Measurements from ENCODE around the gene ARPP21.

ARPP21 gene

DNA sequence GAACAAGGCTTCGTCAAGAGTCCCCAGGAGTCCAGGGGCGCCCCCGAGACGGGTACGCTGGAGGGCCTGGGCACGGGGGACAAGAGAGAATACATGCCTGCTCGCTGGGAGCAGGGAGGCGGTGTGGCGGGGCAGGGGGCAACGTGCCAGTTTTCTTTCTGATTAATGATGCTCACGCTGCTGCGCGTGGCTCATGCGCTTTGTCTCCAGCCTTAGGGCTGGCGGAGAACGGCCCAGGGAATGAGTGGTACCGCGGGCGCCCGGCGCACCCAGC lies 408 bp upstream of the ARPP21 start:
- H3K4me2 ChIP-seq (ENCODE audit: low read length) = no peak overlapping the region
- no peak for TF ChIP-seq EZH2phosphoT487 (IDR thresholded peaks at IDR 0.05; ENCODE audit: borderline replicate concordance, low read length)
- TF ChIP-seq, protein P1, sequence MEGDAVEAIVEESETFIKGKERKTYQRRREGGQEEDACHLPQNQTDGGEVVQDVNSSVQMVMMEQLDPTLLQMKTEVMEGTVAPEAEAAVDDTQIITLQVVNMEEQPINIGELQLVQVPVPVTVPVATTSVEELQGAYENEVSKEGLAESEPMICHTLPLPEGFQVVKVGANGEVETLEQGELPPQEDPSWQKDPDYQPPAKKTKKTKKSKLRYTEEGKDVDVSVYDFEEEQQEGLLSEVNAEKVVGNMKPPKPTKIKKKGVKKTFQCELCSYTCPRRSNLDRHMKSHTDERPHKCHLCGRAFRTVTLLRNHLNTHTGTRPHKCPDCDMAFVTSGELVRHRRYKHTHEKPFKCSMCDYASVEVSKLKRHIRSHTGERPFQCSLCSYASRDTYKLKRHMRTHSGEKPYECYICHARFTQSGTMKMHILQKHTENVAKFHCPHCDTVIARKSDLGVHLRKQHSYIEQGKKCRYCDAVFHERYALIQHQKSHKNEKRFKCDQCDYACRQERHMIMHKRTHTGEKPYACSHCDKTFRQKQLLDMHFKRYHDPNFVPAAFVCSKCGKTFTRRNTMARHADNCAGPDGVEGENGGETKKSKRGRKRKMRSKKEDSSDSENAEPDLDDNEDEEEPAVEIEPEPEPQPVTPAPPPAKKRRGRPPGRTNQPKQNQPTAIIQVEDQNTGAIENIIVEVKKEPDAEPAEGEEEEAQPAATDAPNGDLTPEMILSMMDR (IDR thresholded peaks at IDR 0.05; ENCODE audit: low read depth, low read length, poor library complexity, severe bottlenecking) = no peak
- no peak overlapping the region for H3K27ac ChIP-seq (ENCODE audit: low read depth, low read length)
- no peaks in the 10 kb centered on the region for H4K20me1 ChIP-seq (ENCODE audit: control insufficient read depth, insufficient read depth, low read depth, low read length)
- no peaks in the 10 kb centered on the region for H3F3A ChIP-seq (ENCODE audit: control insufficient read depth, insufficient read depth)
- H3K9me2 ChIP-seq (replicated peaks; ENCODE audit: control insufficient read depth, low read length) = no peaks in the 10 kb centered on the region
- no peak overlapping the region for H3K4me3 ChIP-seq (ENCODE audit: low read length)
- peaks cover 6% of the 10 kb centered on the region; the same call in 1 of the 2 replicates for H3K9me3 ChIP-seq (ENCODE audit: control insufficient read depth, insufficient read depth, low read length)
- no peaks in the 10 kb centered on the region for H3K36me3 ChIP-seq (ENCODE audit: control insufficient read depth, low read length)
- H3K27me3 ChIP-seq (ENCODE audit: control insufficient read depth, low read length) = no peaks in the 10 kb centered on the region
- no peaks in the 10 kb centered on the region for H3K79me2 ChIP-seq (ENCODE audit: control insufficient read depth, low read length)
- H3K4me1 ChIP-seq (ENCODE audit: control insufficient read depth, low read length) = peaks cover 3% of the 10 kb centered on the region

DNA sequence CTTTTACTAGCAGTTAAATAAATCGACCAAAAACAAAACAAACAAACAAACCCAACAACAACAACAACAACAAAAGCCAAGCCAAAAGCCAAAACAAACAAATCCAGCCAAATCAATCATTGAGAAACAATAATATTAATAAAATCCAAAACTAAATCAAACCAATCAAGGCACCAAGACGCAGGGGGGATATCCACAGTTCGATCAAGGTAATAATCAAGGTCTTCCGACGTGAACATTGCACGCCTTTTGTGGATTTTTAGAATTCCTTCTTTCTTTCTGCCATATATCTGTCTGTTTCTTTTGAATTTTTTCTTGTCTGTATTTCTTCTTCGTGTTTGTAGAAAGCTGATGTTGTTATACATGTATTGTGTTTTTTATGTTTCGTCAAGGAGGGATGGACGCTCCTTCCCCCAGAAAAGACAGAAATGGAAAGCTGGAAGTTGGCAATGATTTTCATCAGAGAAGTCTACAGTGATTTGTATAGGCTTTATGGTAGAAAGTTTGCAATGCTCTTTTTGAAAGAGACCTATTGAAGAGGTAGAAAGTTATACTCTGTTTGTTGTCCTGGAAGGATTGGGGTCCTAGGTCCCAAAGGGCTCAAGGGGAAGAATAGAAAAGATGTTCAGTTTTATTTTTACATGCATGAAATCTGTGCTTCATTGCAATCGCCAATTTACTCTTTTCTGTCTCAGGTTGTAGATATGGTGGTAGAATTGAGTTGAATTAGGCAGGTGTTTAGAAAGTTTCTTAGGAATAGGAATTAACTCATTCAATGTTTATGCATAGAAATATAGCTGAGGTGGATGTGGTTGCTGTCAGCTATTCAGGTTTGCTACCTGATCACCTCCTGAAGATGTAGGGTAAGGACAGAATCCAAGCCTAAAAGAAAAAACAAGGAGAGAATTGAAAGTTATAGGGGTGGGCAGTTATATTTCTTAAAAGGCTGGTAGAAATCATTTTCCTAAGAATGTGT lies 1.2 kb downstream of the ARPP21 start:
- no peak overlapping the region for H3K4me3 ChIP-seq (ENCODE audit: low read length)

DNA sequence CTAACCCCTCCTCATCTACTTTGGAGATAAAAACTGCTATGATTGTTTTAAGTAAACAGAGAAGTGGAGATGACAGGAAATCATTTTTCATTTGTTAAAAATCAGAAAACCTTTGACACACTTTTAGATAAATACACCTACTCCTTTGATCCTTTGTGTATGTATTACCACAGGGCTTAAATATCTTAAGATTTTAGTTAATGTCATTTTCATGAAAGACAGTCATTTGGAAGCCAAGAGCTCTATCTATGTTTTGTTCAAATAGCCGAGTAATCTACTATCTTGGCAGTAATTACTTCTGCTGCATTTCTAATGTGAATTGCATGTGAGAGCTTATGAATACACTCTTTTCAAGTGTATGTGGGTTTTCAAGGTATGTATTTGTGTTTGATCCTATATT lies 2.0 kb downstream of the ARPP21 start:
- peaks cover 6% of the 10 kb centered on the region; the same call in 1 of the 2 replicates for H3K9me3 ChIP-seq (ENCODE audit: control insufficient read depth, insufficient read depth, low read length)
- H3K4me1 ChIP-seq (ENCODE audit: control insufficient read depth, low read length) = peaks cover 3% of the 10 kb centered on the region
- TF ChIP-seq, protein P1 (IDR thresholded peaks at IDR 0.05; ENCODE audit: low read depth, low read length, poor library complexity, severe bottlenecking) = no peak
- TF ChIP-seq EZH2phosphoT487 (IDR thresholded peaks at IDR 0.05; ENCODE audit: borderline replicate concordance, low read length) = no peak
- no peaks in the 10 kb centered on the region for H3K27me3 ChIP-seq (ENCODE audit: control insufficient read depth, low read length)
- no peaks in the 10 kb centered on the region for H3K36me3 ChIP-seq (ENCODE audit: control insufficient read depth, low read length)
- no peak overlapping the region for H3K4me2 ChIP-seq (ENCODE audit: low read length)
- H3F3A ChIP-seq (ENCODE audit: control insufficient read depth, insufficient read depth) = no peaks in the 10 kb centered on the region
- no peaks in the 10 kb centered on the region for H3K9me2 ChIP-seq (replicated peaks; ENCODE audit: control insufficient read depth, low read length)
- no peak overlapping the region for H3K4me3 ChIP-seq (ENCODE audit: low read length)
- H3K27ac ChIP-seq (ENCODE audit: low read depth, low read length) = no peak overlapping the region
- no peaks in the 10 kb centered on the region for H3K79me2 ChIP-seq (ENCODE audit: control insufficient read depth, low read length)
- no peaks in the 10 kb centered on the region for H4K20me1 ChIP-seq (ENCODE audit: control insufficient read depth, insufficient read depth, low read depth, low read length)

More for the DNA sequence above, 1.2 kb downstream of the ARPP21 start:
- H3K9me2 ChIP-seq (replicated peaks; ENCODE audit: control insufficient read depth, low read length) = no peaks in the 10 kb centered on the region
- no peaks in the 10 kb centered on the region for H3K79me2 ChIP-seq (ENCODE audit: control insufficient read depth, low read length)
- H3F3A ChIP-seq (ENCODE audit: control insufficient read depth, insufficient read depth) = no peaks in the 10 kb centered on the region
- no peak overlapping the region for H3K27ac ChIP-seq (ENCODE audit: low read depth, low read length)
- no peaks in the 10 kb centered on the region for H4K20me1 ChIP-seq (ENCODE audit: control insufficient read depth, insufficient read depth, low read depth, low read length)
- peaks cover 6% of the 10 kb centered on the region; the same call in 1 of the 2 replicates for H3K9me3 ChIP-seq (ENCODE audit: control insufficient read depth, insufficient read depth, low read length)
- no peaks in the 10 kb centered on the region for H3K27me3 ChIP-seq (ENCODE audit: control insufficient read depth, low read length)
- no peak overlapping the region for H3K4me2 ChIP-seq (ENCODE audit: low read length)
- H3K36me3 ChIP-seq (ENCODE audit: control insufficient read depth, low read length) = no peaks in the 10 kb centered on the region
- no peak for TF ChIP-seq EZH2phosphoT487 (IDR thresholded peaks at IDR 0.05; ENCODE audit: borderline replicate concordance, low read length)
- TF ChIP-seq, protein P1 (IDR thresholded peaks at IDR 0.05; ENCODE audit: low read depth, low read length, poor library complexity, severe bottlenecking) = no peak
- peaks cover 3% of the 10 kb centered on the region for H3K4me1 ChIP-seq (ENCODE audit: control insufficient read depth, low read length)

Measured in DOHH2 (cell line).